HG02588 (cell line): ENCODE results near the gene PAPPA.

Experiments used
- ATAC-seq: cut with Tn5 transposase; IDR thresholded peaks from one replicate; pipeline ENCODE4 v1.9.1; 2021; ENCODE audit warnings: mild to moderate bottlenecking, moderate library complexity; ENCODE audit not compliant: unreplicated experiment

PAPPA gene

GRCh38 chr9:116153765-116154333 lies at the start of gene PAPPA:
TSS of gene PAPPA (plus strand) at chr9:116153791. CDS start at chr9:116154173, 382 bp downstream.
- no peak for ATAC-seq

GRCh38 chr9:116103976-116104820 lies 49.4 kb upstream of the PAPPA start:
- ATAC-seq: no peak

- ATAC-seq: no peak
Observed at GRCh38 chr9:116112236-116112635, 41.4 kb upstream of the PAPPA start.

GRCh38 chr9:116115761-116116353 lies 37.7 kb upstream of the PAPPA start:
- ATAC-seq: no peak

- no peak for ATAC-seq
Observed at GRCh38 chr9:116116393-116116792, 37.2 kb upstream of the PAPPA start.

- ATAC-seq: no peak
Observed at GRCh38 chr9:116123171-116123570, 30.4 kb upstream of the PAPPA start.

GRCh38 chr9:116124472-116125040 lies 29.0 kb upstream of the PAPPA start:
- ATAC-seq: no peak

- ATAC-seq: no peak
Observed at GRCh38 chr9:116133163-116133562, 20.4 kb upstream of the PAPPA start.

GRCh38 chr9:116134975-116135374 lies 18.6 kb upstream of the PAPPA start:
- no peak for ATAC-seq

- no peak for ATAC-seq
Observed at GRCh38 chr9:116137010-116137409, 16.6 kb upstream of the PAPPA start.

GRCh38 chr9:116137581-116137980 lies 16.0 kb upstream of the PAPPA start:
- no peak for ATAC-seq

- ATAC-seq: no peak
Observed at GRCh38 chr9:116141864-116142561, 11.6 kb upstream of the PAPPA start.

- no peak for ATAC-seq
Observed at GRCh38 chr9:116142706-116143492, 10.7 kb upstream of the PAPPA start.

GRCh38 chr9:116144038-116144437 lies 9.6 kb upstream of the PAPPA start:
- ATAC-seq: no peak

- ATAC-seq: no peak
Observed at GRCh38 chr9:116144555-116144954, 9.0 kb upstream of the PAPPA start.

GRCh38 chr9:116145036-116145435 lies 8.6 kb upstream of the PAPPA start:
- no peak for ATAC-seq

GRCh38 chr9:116147821-116148220 lies 5.8 kb upstream of the PAPPA start:
- ATAC-seq: no peak

- no peak for ATAC-seq
Observed at GRCh38 chr9:116149844-116150243, 3.7 kb upstream of the PAPPA start.

- ATAC-seq: no peak
Observed at GRCh38 chr9:116151199-116151598, 2.4 kb upstream of the PAPPA start.

- ATAC-seq: no peak
Observed at GRCh38 chr9:116151966-116152381, 1.6 kb upstream of the PAPPA start.
